ENCODE data around the gene TAGLN2.

- TF ChIP-seq POLR2A (IDR thresholded peaks at IDR 0.05; ENCODE audit: low read depth, low read length) (no peak), POLR2AphosphoS5 (IDR thresholded peaks at IDR 0.05; ENCODE audit: low read depth, low read length) (no peak), TAF1 (IDR thresholded peaks at IDR 0.05; ENCODE audit: low read depth, low read length) (no peak)
These were observed 6.7 kb downstream of the TAGLN2 start for GRCh38 chr1:159918352-159919200.

All from GM12891 (cell line).